Posterior cingulate gyrus (tissue), 11 donors: Measurements from ENCODE around the gene UGT1A3.

Experiments
- DNase-seq, 10 donors: peaks; one replicate each; pipeline versions ENCODE4 v3.0.0 to v3.0.0-alpha.2; 2020 to 2021; ENCODE audit warnings: mixed read lengths in 3 of 10
- intact Hi-C: fragments of 100-400 bp; cut with DNase I; formaldehyde crosslinking; loops from one replicate; pipeline ENCODE4 v1.15.1; 2023

UGT1A3 gene

DNA sequence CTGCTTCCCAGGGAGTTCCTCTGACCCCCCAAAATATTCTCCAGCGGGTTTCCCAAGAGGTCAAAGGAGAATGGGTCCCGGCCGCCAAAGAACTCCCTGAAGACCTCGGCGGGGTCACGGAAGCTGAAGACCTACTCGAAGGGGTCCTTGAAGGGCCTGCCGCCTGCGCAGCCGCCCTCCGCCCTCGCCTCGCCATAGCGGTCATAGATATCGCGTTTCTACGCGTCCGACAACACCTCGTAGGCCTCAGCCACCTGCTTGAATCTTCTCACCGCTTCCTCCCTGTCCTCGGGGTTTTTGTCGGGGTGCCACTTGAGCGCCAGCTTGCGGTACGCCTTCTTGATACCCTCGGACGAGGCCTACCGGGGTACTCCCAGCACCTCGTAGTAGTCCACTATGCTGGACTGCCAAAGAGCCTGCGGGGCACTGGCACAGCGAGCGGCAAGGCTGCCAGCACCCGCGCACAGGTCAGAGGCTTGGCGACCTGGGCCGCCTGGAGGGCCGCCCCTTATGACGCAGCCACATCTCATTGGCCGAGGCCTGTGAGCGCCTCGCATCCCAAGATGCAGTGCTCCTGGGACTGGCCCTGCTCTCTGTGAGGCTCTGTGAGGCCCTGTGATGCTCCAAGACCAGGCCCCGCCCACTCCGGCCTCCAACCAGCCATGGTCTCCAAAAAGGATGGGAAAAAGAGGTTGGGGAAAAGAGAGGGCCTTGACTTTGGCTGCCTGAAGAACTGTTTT is 26.2 kb downstream of the UGT1A3 start:
- intact Hi-C loops, result no loop called here
- peak in 1 of 10 donors; percentile 84 for DNase-seq

DNA sequence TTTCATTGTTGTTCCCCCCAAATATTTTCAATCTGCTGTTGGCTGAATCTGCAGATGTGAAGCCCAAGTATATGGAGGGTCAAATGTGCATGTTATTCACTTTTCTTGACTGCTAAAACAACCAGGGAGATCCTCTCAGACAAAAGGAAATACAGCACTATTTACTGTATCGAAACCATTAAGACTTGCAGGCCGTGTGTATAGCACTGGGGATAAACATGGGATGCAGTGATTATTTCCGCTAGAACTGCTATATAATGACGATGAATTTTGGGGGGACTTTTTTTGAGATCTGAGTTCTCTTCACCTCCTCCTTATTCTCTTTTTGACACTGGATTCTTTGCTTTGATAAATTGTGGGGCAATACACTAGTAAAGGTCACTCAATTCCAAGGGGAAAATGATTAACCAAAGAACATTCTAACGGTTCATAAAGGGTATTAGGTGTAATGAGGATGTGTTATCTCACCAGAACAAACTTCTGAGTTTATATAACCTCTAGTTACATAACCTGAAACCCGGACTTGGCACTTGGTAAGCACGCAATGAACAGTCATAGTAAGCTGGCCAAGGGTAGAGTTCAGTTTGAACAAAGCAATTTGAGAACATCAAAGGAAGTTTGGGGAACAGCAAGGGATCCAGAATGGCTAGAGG is 27.7 kb downstream of the UGT1A3 start:
- DNase-seq, result no peak
- intact Hi-C loops, result no loop called here

DNA sequence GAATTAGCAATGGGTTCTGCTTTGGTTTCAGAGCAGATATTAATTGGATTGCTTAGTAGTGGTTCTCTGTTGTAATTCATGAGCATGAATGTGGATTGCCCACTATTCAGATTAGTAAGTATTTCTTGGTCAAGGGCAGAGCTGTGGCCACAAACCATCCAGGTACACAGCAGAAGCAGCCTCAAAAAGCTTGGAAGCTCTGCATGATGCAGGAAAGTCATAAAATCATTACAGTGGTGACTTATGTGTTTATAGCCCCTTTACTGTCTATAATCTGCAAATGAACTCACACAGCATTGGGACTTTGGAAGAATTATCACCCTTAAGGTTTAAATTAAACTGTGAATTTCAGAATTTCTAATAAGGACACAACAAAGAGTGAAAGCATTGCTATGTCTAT is 29.3 kb downstream of the UGT1A3 start:
- no peak for DNase-seq
- intact Hi-C loops, result no loop called here

DNA sequence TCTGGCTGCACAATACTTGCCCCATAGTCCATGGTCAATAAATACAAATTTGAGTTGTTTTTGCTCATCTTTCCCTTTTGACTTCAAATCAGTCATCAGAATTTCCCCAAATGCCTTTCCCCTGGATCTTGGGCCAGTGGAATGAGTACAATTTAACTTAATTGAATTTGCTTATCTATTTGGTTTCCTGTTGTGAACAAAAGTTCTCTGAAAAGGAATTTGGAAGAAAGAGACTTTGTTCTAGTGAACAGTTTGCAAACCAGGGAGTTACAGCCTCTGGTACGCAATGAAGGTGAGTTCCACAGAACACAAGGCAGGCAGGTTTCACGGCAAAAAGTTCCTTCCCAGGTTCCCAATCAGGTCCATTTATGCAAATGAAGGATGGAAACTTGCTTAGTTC is 30.0 kb downstream of the UGT1A3 start:
- intact Hi-C loops, result no loop called here
- DNase-seq, result no peak

DNA sequence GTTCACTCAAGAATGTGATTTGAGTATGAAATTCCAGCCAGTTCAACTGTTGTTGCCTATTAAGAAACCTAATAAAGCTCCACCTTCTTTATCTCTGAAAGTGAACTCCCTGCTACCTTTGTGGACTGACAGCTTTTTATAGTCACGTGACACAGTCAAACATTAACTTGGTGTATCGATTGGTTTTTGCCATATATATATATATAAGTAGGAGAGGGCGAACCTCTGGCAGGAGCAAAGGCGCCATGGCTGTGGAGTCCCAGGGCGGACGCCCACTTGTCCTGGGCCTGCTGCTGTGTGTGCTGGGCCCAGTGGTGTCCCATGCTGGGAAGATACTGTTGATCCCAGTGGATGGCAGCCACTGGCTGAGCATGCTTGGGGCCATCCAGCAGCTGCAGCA is 31.2 kb downstream of the UGT1A3 start, which contains the start of gene UGT1A1:
UGT1A1 (plus strand) TSS at position 228 of the 400 bp plus-strand sequence; CDS start at position 246, 18 bp downstream.
- no peak for DNase-seq
- intact Hi-C loops, result no loop called here

DNA sequence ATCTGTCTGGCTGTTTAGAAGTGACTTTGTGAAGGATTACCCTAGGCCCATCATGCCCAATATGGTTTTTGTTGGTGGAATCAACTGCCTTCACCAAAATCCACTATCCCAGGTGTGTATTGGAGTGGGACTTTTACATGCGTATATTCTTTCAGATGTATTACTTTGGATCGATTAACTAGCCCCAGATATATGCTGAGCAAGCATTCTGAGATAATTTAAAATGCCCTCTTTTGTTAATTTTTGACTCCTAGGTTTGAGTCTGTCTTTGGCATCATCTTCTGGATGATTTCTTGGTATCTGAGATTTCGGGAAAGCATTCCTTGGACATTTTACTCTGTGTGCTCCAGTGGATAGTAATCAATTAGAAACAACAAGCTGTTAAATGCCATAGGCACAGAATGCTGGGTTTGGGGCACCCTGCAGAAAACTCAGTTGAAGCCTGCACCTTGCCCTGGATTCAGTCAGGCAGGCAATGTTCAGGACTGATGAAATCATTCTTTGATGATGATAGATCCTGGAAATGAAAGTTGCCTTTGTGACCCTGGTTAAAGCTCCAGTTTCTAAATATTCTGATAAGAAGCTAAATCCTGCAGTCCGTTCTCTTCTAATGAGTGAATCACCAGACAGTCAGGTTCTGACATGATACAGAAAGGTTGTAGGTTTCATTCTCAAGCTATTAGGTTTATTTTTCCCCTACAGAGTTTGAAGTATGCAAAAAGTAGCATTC is 32.4 kb downstream of the UGT1A3 start:
- DNase-seq, result no peak
- intact Hi-C loops, result no loop called here

DNA sequence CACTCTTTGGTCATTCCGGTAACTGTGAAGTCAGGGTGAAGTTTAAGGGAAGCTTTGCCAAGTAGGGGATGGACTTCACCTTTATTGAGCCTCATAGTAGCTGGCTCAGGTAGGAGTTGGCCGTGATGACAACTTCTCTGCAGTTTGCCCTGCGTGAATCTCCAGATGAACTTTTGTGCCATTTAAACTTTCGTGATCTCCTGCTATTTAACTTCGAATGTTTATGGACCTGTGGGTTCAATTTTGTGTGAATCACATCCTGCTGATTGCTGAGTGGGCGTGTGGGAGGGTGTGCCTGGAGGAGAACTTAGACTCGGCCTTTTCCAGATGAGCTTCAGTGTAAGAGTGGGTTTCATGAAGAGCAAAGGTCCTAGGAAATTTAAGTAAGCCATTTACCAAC is 35.4 kb downstream of the UGT1A3 start:
- intact Hi-C loops, result no loop called here
- no peak for DNase-seq

DNA sequence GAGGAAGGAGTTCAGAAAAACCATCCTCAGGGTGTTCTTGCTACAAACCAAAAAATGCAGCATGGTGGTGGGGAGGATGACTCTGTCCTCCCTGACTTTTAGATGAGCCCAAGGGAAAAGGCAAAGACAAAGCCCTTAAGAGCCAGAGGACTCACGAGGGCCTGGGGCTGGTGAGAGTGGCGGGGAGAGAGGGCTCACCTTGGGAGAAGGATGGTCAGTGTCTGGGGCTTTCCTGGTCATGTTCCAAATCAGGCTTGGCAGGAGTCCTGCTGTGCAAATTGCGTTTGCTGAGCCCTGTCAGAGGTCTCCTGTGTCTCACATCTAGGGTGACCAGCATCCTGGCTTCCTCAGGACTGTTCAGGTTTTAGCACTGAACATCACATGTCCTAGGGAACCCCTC is 35.9 kb downstream of the UGT1A3 start:
- intact Hi-C loops, result no loop called here
- DNase-seq, result no peak

DNA sequence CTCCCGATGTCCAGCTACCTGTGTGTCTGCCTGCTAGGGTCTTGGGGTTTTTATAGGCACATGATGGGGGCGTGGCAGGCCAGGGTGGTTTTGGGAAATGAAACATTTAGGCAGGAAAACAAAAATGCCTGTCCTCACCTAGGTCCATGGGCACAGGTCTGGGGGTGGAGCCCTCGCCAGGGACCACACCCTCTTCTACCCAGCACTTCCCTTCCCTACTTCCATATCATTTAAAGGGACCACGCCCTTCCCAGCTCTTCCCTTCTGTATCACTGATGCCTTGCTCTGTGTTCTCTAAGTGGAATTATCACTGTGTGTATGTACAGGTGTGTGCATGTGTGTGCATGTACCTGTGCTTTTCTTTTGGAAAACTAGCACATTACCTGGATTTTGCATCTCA is 37.6 kb downstream of the UGT1A3 start:
- DNase-seq, result no peak
- intact Hi-C loops, result no loop called here

DNA sequence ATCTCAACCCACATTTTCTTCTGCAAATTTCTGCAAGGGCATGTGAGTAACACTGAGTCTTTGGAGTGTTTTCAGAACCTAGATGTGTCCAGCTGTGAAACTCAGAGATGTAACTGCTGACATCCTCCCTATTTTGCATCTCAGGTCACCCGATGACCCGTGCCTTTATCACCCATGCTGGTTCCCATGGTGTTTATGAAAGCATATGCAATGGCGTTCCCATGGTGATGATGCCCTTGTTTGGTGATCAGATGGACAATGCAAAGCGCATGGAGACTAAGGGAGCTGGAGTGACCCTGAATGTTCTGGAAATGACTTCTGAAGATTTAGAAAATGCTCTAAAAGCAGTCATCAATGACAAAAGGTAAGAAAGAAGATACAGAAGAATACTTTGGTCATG is 39.2 kb downstream of the UGT1A3 start:
- intact Hi-C loops, result no loop called here
- DNase-seq, result no peak

DNA sequence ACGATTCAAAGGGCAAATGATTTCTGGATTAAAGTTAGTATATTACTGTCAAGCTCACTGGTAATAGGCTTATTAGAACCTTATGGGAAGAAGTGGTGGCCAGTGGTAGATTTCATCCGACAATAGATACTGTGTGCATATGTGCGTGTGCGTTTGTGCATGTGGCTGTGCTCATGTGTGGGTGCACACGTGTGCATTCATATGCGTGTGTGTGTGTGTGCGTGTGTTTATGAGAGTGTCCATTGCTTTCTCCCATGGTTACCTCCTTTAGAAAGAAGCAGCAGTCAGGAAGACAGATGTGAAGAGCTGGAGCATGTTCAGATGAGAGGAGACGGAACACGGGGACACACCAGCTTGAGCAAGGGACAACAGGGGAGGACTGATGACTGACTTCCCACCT is 40.4 kb downstream of the UGT1A3 start:
- DNase-seq, result no peak
- intact Hi-C loops, result no loop called here

DNA sequence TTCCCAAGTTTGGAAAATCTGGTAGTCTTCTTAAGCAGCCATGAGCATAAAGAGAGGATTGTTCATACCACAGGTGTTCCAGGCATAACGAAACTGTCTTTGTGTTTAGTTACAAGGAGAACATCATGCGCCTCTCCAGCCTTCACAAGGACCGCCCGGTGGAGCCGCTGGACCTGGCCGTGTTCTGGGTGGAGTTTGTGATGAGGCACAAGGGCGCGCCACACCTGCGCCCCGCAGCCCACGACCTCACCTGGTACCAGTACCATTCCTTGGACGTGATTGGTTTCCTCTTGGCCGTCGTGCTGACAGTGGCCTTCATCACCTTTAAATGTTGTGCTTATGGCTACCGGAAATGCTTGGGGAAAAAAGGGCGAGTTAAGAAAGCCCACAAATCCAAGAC is 43.3 kb downstream of the UGT1A3 start:
- intact Hi-C loops, result no loop called here

DNA sequence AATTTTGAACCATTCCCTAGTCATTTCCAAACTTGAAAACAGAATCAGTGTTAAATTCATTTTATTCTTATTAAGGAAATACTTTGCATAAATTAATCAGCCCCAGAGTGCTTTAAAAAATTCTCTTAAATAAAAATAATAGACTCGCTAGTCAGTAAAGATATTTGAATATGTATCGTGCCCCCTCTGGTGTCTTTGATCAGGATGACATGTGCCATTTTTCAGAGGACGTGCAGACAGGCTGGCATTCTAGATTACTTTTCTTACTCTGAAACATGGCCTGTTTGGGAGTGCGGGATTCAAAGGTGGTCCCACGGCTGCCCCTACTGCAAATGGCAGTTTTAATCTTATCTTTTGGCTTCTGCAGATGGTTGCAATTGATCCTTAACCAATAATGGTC is 43.7 kb downstream of the UGT1A3 start:
- no peak for DNase-seq
- intact Hi-C loops, result no loop called here

More for the DNA sequence above, 43.3 kb downstream of the UGT1A3 start:
- DNase-seq, result no peak

DNA sequence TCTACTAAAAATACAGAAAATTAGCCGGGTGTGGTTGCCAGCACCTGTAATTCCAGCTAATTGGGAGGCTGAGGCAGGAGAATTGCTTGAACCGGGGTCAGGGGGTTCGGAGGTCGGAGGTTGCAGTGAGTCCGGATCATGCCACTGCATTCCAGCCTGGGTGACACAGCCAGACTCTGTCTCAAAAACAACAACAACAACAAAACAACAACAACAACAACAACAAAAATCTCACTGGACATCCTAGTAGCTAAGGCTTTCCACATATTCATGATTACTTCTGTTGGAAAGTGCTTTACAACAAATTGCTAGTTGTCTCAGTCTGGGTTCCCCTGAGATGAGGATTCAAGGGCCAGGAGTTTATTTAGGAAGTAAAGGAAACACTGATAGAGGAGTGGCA is 45.0 kb downstream of the UGT1A3 start:
- intact Hi-C loops, result no loop called here
- no peak for DNase-seq

DNA sequence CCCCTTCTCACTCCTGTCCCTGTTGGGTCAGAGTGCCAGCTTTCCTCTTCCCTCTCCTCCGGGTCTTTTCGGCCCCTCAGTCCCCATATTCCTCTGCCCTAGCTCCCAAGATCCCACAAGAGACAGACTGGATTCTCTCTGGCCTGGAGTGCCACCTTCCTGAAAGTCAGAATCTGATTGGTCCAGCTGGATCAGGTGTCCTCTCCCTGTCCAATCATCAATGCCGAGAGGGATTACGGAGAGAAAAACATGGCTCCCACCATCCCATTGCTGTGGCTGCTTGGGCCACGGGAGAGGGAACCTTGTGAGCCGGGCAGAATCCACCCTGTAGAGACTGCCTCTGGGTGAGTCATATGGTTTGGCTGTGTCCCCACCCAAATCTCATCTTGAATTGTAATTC is 46.6 kb downstream of the UGT1A3 start:
- intact Hi-C loops, result no loop called here
- no peak for DNase-seq

DNA sequence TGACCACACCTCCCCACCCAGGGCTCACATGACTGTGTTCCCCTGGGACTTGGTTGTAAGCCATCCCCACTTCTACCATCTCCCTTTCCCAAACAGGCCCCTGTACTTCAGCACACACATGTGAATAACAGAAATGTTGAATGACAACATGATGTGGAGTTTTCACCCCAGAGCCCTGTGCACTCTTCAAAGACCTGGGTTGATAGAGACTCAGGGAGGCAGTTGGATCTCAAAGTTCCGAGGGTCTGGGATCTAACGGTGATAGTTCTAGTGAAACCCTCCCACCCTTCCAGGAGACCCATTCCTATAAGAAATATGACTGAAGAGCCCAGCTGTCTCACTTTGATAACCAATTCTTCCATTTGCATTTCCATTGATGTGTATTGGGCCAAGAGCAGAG is 49.2 kb downstream of the UGT1A3 start, which contains the start of gene MROH2A:
MROH2A (plus strand) TSS at position 301 of the 400 bp plus-strand sequence. CDS start 1,029 bp downstream, outside the sequence.
- intact Hi-C loops, result no loop called here

DNA sequence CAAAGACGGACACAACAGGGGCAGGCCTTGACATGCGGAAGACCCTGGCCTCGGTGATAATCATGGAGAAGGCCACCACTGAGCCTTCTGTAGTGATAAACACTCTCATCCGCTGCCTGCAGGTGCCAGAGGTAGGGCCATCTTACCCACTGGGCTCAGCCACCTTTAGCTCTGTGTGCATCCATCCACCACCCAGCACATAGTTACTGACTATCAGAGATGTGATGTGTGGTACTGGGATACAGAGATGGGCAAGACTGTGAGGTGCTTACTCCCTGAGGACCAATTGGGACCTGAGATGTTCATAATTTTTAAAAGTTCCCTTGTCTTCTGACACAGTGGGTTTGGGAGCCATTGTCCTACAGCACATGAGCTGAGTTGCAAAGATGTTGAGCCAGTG is 50.9 kb downstream of the UGT1A3 start:
- DNase-seq, result no peak
- intact Hi-C loops, result no loop called here

More for the DNA sequence above, 49.2 kb downstream of the UGT1A3 start, which contains the start of gene MROH2A:
- DNase-seq, result no peak

DNA sequence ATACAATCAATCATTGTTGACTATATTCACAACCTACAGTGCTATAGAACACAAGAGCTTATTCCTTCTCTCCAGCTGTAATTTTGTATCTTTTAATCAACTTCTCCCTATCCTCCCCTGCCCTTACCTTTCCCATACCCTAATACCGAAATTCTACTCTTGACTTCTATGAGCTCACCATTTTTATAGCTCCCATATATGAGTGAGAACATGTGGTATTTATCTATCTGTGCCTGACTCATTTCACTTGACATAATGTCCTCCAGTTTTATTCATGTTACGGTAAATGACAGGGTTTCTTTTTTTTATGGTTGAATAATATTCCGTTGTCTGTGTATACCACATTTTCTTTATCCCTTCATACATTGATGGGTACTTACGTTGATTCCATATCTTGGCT is 51.9 kb downstream of the UGT1A3 start:
- intact Hi-C loops, result no loop called here
- DNase-seq, result no peak

DNA sequence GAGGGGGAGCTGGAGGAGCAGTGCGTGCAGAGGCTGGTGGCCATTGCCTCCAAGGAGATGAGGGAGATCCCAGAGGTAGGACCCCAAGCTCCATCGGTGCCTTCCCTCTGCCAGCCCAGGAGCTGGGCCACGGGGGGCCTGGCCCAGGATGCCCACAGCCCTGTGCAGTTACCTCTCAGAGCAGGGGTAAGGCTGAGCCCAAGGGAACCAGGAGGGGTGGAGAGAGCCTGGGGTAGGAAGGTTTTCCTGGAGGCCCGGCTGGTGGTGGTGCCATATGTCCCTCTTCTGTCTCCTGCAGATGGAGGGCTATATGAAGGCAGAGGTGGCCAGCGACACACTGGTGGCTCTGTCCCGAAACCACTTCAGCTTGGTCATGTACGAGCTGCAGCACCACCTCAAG is 60.7 kb downstream of the UGT1A3 start:
- DNase-seq, result no peak
- intact Hi-C loops, result no loop called here

DNA sequence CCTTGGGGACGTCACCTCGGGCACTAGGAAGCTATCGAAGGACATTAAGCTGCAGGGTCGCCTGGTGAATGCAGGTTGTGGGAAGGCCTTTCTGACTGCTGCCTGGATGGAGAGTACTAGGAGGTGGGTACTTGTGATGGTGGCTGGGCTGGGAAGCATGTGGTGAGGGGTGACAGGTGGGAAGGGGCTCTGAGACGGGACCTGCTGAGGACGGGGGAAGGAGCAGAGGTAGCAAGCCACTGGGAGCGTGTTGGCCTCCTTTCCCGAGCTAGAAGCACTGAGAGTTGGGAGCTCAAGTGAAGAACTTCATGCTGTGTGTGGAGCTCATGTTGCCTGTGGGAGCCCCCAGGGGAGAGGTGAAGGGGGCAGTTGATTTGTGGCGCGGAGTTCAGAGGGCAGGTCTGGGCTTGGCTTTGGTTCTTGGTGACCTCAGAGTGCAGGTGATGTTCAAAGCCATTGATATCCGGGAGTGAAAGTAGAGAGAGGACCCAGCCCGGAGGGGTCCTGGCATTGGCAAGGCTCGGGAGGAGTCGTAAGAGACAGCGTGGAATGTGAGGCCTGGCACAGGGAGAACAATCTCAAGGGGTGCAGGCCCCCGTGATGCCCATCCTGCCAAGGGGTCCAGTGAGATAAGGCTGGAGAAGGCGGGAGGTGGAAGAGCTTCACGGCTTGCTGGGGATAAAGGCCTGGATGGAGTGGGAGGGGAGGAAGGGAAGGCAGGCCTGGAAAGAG is 62.5 kb downstream of the UGT1A3 start:
- intact Hi-C loops, result no loop called here

DNA sequence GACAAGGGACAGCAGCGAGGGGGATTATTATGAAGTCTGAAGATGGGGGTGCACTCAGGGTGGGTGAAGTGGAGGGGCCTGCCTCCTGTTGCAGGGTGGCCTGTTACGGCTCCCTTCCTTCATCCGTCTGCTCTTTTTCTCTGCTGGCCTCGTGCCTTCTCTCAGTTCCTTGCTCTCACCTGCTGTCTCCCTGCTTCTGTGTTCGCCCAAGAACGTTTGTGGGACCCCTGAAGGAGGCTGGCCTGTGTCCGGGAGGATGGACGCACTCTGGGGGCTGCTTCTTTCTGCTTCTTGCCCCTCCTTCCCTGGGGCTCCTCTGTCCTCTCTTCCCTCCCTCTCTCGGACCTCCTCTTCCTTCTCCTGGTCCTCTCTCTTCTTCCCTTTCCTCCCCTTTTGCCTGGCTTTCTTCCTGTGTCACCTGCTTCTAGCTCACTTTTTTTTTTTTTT is 63.1 kb downstream of the UGT1A3 start:
- no peak for DNase-seq
- intact Hi-C loops, result no loop called here

More for the DNA sequence above, 62.5 kb downstream of the UGT1A3 start:
- no peak for DNase-seq
